Measurements from ENCODE around the gene DCHS2. TPM values are rescaled to one million over a fixed set of nuclear protein-coding genes. Genes with fewer than 3 reads are reported as not detected.

DCHS2 gene
- total RNA-seq, 1 experiment from 2014 or later: not detected

DNA sequence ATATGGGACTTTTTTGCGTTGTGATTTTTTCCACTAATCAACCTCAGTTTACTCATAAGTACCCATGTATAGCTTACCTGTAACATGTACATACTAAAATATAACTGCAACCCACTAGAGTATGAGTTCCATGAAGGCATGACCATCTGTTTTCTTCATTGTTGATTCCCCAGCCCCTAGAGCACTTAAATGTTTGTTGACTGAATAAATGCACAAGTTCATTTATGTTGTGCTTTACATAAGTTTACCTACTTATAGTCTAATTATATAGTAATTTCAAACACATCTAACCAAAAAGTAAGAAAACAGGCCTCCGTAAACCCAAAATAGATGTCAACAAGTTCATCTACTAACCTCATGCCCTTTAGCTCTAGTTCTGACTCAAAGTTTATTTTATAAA is 34.7 kb downstream of the DCHS2 start:
- Histone ChIP-seq H3K36me3 (ENCODE audit: control insufficient read depth, insufficient read depth, low read length) (no peaks in the 10 kb centered on the region), H3K4me1 (no peaks in the 10 kb centered on the region), H3K4me3 (ENCODE audit: low read depth, low read length) (no peak overlapping the region), H3K9me3 (no peaks in the 10 kb centered on the region), H3K27me3 (replicated peaks; ENCODE audit: control insufficient read depth, insufficient read depth, low read length) (no peaks in the 10 kb centered on the region; the same call in 1 of the 2 replicates)
- Mint-ChIP-seq H3K27ac (ENCODE audit: unreplicated experiment) (no peak overlapping the region), H3K27me3 (ENCODE audit: insufficient read depth, unreplicated experiment) (peaks cover 3% of the 10 kb centered on the region), H3K4me3 (ENCODE audit: unreplicated experiment) (no peak overlapping the region), H3K36me3 (ENCODE audit: insufficient read depth, unreplicated experiment) (no peaks in the 10 kb centered on the region), H3K4me1 (ENCODE audit: low read depth, unreplicated experiment) (no peaks in the 10 kb centered on the region), H3K9me3 (ENCODE audit: unreplicated experiment) (no peaks in the 10 kb centered on the region)
- no TSS peak for BruUV-seq (replicated peaks)
- ChIA-PET POLR2A (no interaction called here), CTCF (no interaction called here)
- no peak for DNase-seq
- intact Hi-C loops (cut with micrococcal nuclease; ENCODE audit: unreplicated experiment): no loop called here
- TF ChIP-seq, protein P1, sequence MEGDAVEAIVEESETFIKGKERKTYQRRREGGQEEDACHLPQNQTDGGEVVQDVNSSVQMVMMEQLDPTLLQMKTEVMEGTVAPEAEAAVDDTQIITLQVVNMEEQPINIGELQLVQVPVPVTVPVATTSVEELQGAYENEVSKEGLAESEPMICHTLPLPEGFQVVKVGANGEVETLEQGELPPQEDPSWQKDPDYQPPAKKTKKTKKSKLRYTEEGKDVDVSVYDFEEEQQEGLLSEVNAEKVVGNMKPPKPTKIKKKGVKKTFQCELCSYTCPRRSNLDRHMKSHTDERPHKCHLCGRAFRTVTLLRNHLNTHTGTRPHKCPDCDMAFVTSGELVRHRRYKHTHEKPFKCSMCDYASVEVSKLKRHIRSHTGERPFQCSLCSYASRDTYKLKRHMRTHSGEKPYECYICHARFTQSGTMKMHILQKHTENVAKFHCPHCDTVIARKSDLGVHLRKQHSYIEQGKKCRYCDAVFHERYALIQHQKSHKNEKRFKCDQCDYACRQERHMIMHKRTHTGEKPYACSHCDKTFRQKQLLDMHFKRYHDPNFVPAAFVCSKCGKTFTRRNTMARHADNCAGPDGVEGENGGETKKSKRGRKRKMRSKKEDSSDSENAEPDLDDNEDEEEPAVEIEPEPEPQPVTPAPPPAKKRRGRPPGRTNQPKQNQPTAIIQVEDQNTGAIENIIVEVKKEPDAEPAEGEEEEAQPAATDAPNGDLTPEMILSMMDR (IDR thresholded peaks at IDR 0.05; ENCODE audit: insufficient read depth in 1 of 2, low read depth in 1 of 2, low read length in 1 of 2, severe bottlenecking in 1 of 2, unreplicated experiment in 1 of 2): no peak

DNA sequence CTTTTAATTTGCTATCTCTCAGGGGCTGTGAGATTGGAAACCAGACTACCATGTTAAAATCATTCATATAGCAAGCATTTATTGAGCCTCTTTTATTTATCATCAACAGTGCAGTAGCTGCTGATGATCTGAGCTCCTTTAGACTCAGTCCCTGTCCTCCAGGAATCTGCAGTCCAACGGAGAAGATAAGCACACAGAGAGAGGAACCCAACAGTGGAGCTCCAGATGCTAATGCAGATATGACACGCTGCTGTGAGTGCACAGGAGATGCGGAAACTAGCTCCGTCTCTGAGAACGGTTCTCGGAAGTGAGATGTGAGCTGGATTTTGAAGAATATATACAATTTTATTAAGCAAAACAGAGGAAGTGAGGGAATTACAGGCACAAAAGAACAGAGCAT is 35.4 kb downstream of the DCHS2 start:
- BruUV-seq (replicated peaks): no TSS peak
- no peaks in the 10 kb centered on the region for H3K36me3 Mint-ChIP-seq (ENCODE audit: insufficient read depth, unreplicated experiment)
- H3K4me1 Mint-ChIP-seq (ENCODE audit: low read depth, unreplicated experiment): no peaks in the 10 kb centered on the region
- intact Hi-C loops (cut with micrococcal nuclease; ENCODE audit: unreplicated experiment): no loop called here
- Histone ChIP-seq H3K27me3 (replicated peaks; ENCODE audit: control insufficient read depth, insufficient read depth, low read length) (no peaks in the 10 kb centered on the region; the same call in 1 of the 2 replicates), H3K4me3 (ENCODE audit: low read depth, low read length) (no peak overlapping the region), H3K4me1 (no peaks in the 10 kb centered on the region), H3K9me3 (no peaks in the 10 kb centered on the region), H3K36me3 (ENCODE audit: control insufficient read depth, insufficient read depth, low read length) (no peaks in the 10 kb centered on the region)
- no peak overlapping the region for H3K27ac Mint-ChIP-seq (ENCODE audit: unreplicated experiment)
- ChIA-PET POLR2A (no interaction called here), CTCF (no interaction called here)
- peaks cover 3% of the 10 kb centered on the region for H3K27me3 Mint-ChIP-seq (ENCODE audit: insufficient read depth, unreplicated experiment)
- TF ChIP-seq, protein P1 (IDR thresholded peaks at IDR 0.05; ENCODE audit: insufficient read depth in 1 of 2, low read depth in 1 of 2, low read length in 1 of 2, severe bottlenecking in 1 of 2, unreplicated experiment in 1 of 2): no peak
- H3K9me3 Mint-ChIP-seq (ENCODE audit: unreplicated experiment): no peaks in the 10 kb centered on the region
- H3K4me3 Mint-ChIP-seq (ENCODE audit: unreplicated experiment): no peak overlapping the region
- no peak for DNase-seq

DNA sequence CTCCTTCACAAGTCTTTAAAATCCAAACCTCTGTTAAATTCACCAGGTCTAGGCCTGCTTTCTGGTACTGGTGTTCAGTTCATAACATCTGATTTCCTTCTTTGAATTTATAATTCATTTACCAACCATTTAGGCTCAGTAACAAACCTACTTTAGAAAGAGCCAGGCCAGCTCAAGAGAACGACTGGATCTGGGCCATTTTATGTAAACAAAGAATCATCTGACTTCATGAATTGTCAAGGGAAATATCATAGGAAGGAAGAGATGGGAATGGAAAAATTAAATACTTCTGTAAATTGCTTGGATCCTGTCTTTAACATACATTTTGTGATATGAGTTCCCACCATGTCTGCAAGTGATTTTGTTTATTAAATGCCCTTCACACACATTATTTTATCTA is 36.5 kb downstream of the DCHS2 start:
- no peaks in the 10 kb centered on the region for H3K9me3 ChIP-seq
- DNase-seq: no peak
- BruUV-seq (replicated peaks): no TSS peak
- H3K9me3 Mint-ChIP-seq (ENCODE audit: unreplicated experiment): no peaks in the 10 kb centered on the region
- H3K27ac Mint-ChIP-seq (ENCODE audit: unreplicated experiment): no peak overlapping the region
- H3K27me3 ChIP-seq (replicated peaks; ENCODE audit: control insufficient read depth, insufficient read depth, low read length): no peaks in the 10 kb centered on the region; the same call in 1 of the 2 replicates
- H3K4me1 Mint-ChIP-seq (ENCODE audit: low read depth, unreplicated experiment): no peaks in the 10 kb centered on the region
- no peak overlapping the region for H3K4me3 Mint-ChIP-seq (ENCODE audit: unreplicated experiment)
- POLR2A ChIA-PET: no interaction called here
- no peaks in the 10 kb centered on the region for H3K36me3 Mint-ChIP-seq (ENCODE audit: insufficient read depth, unreplicated experiment)
- H3K4me3 ChIP-seq (ENCODE audit: low read depth, low read length): no peak overlapping the region
- peaks cover 3% of the 10 kb centered on the region for H3K27me3 Mint-ChIP-seq (ENCODE audit: insufficient read depth, unreplicated experiment)
- H3K4me1 ChIP-seq: no peaks in the 10 kb centered on the region
- TF ChIP-seq, protein P1 (IDR thresholded peaks at IDR 0.05; ENCODE audit: insufficient read depth in 1 of 2, low read depth in 1 of 2, low read length in 1 of 2, severe bottlenecking in 1 of 2, unreplicated experiment in 1 of 2): no peak
- intact Hi-C loops (cut with micrococcal nuclease; ENCODE audit: unreplicated experiment): no loop called here
- H3K36me3 ChIP-seq (ENCODE audit: control insufficient read depth, insufficient read depth, low read length): no peaks in the 10 kb centered on the region
- CTCF ChIA-PET: no interaction called here
